Aorta (tissue), 5 donors: ENCODE results near the gene PTPN4. TPM values are rescaled to one million over a fixed set of nuclear protein-coding genes. Genes with fewer than 3 reads are reported as not detected.

Experiments used
- ATAC-seq: fragments of 200-7000 bp; cut with Tn5 transposase; one replicate; pipeline ENCODE4 v1.9.1; 2022; ENCODE audit warnings: moderate library complexity; ENCODE audit not compliant: low FRiP score
- DNase-seq, 2 donors: peaks; one replicate each; pipeline ENCODE4 v3.0.0-alpha.2; 2020
- H3K27ac ChIP-seq, 2 donors: one replicate each; pipeline ENCODE4 v1.5.1; 2013; ENCODE audit warnings: low read length in 2 of 2, mild to moderate bottlenecking in 2 of 2, moderate library complexity in 2 of 2, control low read depth in 1 of 2, inconsistent platforms in 1 of 2, low read depth in 1 of 2
- H3K27me3 ChIP-seq, 2 donors: one replicate each; pipeline ENCODE4 v1.6.1; 2013; ENCODE audit warnings: control low read depth in 1 of 2, low read length in 1 of 2, mild to moderate bottlenecking in 1 of 2, moderate library complexity in 1 of 2; ENCODE audit not compliant: insufficient read depth in 2 of 2, control insufficient read depth in 1 of 2
- H3K36me3 ChIP-seq, 2 donors: one replicate each; pipeline ENCODE4 v1.6.1; 2013; ENCODE audit warnings: control low read depth in 1 of 2, low read length in 1 of 2, mild to moderate bottlenecking in 1 of 2; ENCODE audit not compliant: insufficient read depth in 2 of 2, control insufficient read depth in 1 of 2
- H3K4me1 ChIP-seq, 2 donors: one replicate each; pipeline ENCODE4 v1.6.1; 2013; ENCODE audit warnings: low read length in 2 of 2, control low read depth in 1 of 2, mild to moderate bottlenecking in 1 of 2, moderate library complexity in 1 of 2; ENCODE audit not compliant: insufficient read depth in 2 of 2, control insufficient read depth in 1 of 2
- H3K4me3 ChIP-seq, 2 donors: one replicate each; pipeline ENCODE4 v1.5.1; 2013; ENCODE audit warnings: low read length in 2 of 2, control low read depth in 1 of 2, mild to moderate bottlenecking in 1 of 2
- H3K9me3 ChIP-seq: one replicate; pipeline ENCODE4 v1.6.1; 2013; ENCODE audit warnings: mild to moderate bottlenecking, low read length; ENCODE audit not compliant: control insufficient read depth
- WGBS, 2 donors: extraction: QIAGEN DNeasy Blood & Tissue Kit; methylation state at CpG; one replicate each; pipeline ENCODE4 v1.1.7; 2013; 5-methylcytosine and 5-hydroxymethylcytosine counted together
- intact Hi-C, 2 donors: fragments of 100-400 bp; cut with DNase I; formaldehyde crosslinking; loops; one replicate each; pipeline versions ENCODE4 v1.14.2 to v1.15.0; 2022
- long read RNA-seq, 2 donors: library from polyadenylated mRNA; unstranded; transcript quantifications; one replicate each; pipeline ENCODE4 v2.0.0, GENCODE V29; 2020 to 2021
- polyA plus RNA-seq, 2 donors: library from polyadenylated mRNA; stranded (reverse); fragments of 200-250 nt; gene quantifications; one replicate each; pipeline ENCODE4 v1.2.3, GENCODE V29; 2013
- total RNA-seq, 2 donors: library from RNA; stranded (reverse); fragmentation: NEBNext Ultra II Directional; extraction: Animal tissue kit (Norgen Biotek cat#: 25700); gene quantifications; one replicate each; pipeline ENCODE4 v1.2.1, GENCODE V29; 2021
- donor health status: healthy with polysubstance abuse.
- donor health status: Bipolar disorder and iron deficiency.
- donor health status: DM: no; HTN: no; CAD: no.
- donor health status: DM: no; HTN: no; CAD: no.
- donor health status: DM: yes; HTN: yes; CAD: no.

PTPN4 gene, protein sequence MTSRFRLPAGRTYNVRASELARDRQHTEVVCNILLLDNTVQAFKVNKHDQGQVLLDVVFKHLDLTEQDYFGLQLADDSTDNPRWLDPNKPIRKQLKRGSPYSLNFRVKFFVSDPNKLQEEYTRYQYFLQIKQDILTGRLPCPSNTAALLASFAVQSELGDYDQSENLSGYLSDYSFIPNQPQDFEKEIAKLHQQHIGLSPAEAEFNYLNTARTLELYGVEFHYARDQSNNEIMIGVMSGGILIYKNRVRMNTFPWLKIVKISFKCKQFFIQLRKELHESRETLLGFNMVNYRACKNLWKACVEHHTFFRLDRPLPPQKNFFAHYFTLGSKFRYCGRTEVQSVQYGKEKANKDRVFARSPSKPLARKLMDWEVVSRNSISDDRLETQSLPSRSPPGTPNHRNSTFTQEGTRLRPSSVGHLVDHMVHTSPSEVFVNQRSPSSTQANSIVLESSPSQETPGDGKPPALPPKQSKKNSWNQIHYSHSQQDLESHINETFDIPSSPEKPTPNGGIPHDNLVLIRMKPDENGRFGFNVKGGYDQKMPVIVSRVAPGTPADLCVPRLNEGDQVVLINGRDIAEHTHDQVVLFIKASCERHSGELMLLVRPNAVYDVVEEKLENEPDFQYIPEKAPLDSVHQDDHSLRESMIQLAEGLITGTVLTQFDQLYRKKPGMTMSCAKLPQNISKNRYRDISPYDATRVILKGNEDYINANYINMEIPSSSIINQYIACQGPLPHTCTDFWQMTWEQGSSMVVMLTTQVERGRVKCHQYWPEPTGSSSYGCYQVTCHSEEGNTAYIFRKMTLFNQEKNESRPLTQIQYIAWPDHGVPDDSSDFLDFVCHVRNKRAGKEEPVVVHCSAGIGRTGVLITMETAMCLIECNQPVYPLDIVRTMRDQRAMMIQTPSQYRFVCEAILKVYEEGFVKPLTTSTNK
- 10 to 100 TPM; 20.4 to 39.0 TPM for total RNA-seq
- 1 to 10 TPM; 2.1 to 2.7 TPM for polyA plus RNA-seq
- long read RNA-seq, donor 1, full-length matches to known transcripts, result 2 of 13 reads
- long read RNA-seq, donor 1, partial matches to known transcripts, result 3 of 13 reads
- long read RNA-seq, donor 1, other reads (novel, unspliced or antisense), result 8 of 13 reads
- long read RNA-seq, donor 2, full-length matches to known transcripts, result 3 of 12 reads
- long read RNA-seq, donor 2, partial matches to known transcripts, result 1 of 12 reads
- long read RNA-seq, donor 2, other reads (novel, unspliced or antisense), result 8 of 12 reads

DNA sequence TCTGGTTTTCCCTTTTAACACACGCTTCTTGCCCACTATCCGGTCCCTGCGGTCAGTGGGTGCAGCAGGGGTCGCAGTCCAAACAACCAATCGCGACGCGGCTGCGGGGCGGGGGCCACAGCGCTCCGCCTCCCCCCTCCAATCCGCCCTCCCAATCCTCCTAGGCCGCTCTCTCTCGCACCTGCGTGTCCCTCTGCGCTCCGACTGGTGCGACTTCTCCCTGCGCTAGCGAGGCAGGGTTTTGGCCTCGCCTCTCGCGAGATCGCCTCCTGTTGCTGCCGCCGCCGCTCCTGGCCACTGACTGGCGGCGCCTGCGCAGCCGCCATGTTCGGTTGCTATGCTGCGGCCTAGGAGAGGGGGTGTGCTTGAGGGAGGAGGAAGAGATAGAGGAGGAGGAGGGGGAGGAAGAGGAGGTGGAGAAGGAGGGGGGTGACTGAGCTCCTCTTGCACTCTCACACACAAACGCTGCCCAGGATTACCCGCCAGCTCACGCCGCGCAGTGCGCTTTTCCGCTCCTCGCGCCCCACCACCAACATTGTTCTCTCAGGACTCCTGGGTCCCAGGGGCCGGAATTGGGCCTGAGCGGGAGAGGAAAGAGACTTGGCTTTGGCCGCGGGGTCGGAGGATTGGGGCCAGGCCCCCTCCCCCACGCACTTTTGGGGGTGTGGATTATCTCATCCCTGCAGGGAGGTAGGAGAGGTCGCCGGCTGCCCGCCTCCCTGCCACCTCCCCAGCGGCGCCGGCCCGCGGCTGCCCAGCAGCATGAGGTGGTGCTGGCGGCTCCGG, at the start of gene PTPN4:
Gene PTPN4 (plus strand): TSS at position 472 of the 786 bp plus-strand sequence. CDS start 49,932 bp downstream, outside the sequence.
- no peaks in the 10 kb centered on the region for H3K27me3 ChIP-seq
- no peaks in the 10 kb centered on the region for H3K36me3 ChIP-seq
- H3K27ac ChIP-seq, result peak within 1 kb of the TSS; percentile 12 to 29
- peak; percentile 98 for DNase-seq
- peak; percentile 99 for ATAC-seq
- intact Hi-C loops, result loop anchor here (5.0 to 10.0 kb wide), 4 partner anchors 58 to 555 kb away; partner anchors contain the start of gene EPB41L5 (in 1 of the 2)
- no peaks in the 10 kb centered on the region for H3K9me3 ChIP-seq
- peak within 1 kb of the TSS; percentile 70 to 95 for H3K4me3 ChIP-seq
- WGBS, 2 donors, result 0 to 1% methylated on average over 47 to 59 of the region's 59 CpGs
- peaks cover 0 to 6% of the 10 kb centered on the region in 2 donors for H3K4me1 ChIP-seq

- DNase-seq (no peak), ATAC-seq (no peak)
- intact Hi-C loops, result no loop called here
- WGBS, 2 donors, result 82 to 83% methylated on average over 6 to 8 of the region's 8 CpGs
- Histone ChIP-seq H3K27ac (no peak overlapping the region), H3K36me3 (no peaks in the 10 kb centered on the region), H3K4me3 (no peak overlapping the region), H3K9me3 (no peaks in the 10 kb centered on the region), H3K27me3 (no peaks in the 10 kb centered on the region), H3K4me1 (no peaks in the 10 kb centered on the region)
Measured at GRCh38 chr2:119710281-119710680, 49.4 kb upstream of the PTPN4 start.

DNA sequence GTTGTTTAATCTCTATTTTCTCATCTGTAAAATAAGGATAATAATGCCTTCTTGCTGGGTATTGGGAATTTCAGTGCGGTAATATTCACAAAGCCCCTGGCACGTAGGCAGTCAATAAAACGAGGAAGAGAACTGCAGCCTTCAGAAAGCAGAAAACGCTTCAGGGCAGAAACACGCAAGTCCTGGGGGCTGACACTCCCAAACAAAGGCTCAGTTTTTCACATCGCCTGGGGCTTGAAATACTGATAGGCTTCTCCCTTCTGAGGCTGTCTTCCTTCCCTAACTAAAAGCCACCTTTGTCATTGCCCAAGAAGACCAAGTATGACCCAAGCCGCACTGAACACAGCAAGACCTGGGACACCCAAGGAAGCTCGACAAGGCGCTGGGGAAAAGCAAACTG, 48.4 kb upstream of the PTPN4 start:
- H3K27ac ChIP-seq, result no peak overlapping the region
- intact Hi-C loops, result no loop called here
- no peaks in the 10 kb centered on the region for H3K36me3 ChIP-seq

DNA sequence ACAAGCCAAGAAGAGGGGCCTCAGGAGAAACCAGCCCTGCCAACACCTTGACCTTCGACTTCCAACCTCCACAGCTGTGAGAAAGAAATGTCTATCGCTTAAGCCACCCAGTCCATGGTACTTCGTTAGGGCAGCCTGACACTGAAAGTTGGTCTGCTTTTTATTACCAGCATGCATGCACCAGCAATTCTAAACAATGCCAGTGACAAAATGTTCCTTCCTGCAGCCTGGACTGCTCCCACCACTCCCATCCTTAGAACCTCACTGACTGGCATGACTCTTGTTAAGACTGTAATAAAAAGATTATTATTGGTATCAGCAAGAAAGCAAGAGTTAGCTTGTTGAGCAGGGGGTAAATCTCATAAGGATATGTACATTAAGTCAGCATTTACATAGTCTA, 47.2 kb upstream of the PTPN4 start:
- Histone ChIP-seq H3K4me3 (no peak overlapping the region), H3K9me3 (no peaks in the 10 kb centered on the region), H3K4me1 (no peaks in the 10 kb centered on the region), H3K36me3 (no peaks in the 10 kb centered on the region), H3K27me3 (no peaks in the 10 kb centered on the region), H3K27ac (no peak overlapping the region)
- intact Hi-C loops, result no loop called here
- ATAC-seq (no peak), DNase-seq (no peak)
- WGBS, 2 donors, result 97% methylated on average over 3 of the region's 3 CpGs

More for the DNA sequence above, 48.4 kb upstream of the PTPN4 start:
- 87 to 92% methylated on average over 9 of the region's 9 CpGs for WGBS, 2 donors
- ATAC-seq (no peak), DNase-seq (no peak)
- Histone ChIP-seq H3K27me3 (no peaks in the 10 kb centered on the region), H3K9me3 (no peaks in the 10 kb centered on the region), H3K4me1 (no peaks in the 10 kb centered on the region), H3K4me3 (no peak overlapping the region)

GRCh38 chr2:119713819-119714490, 45.8 kb upstream of the PTPN4 start:
- DNase-seq, result no peak
- intact Hi-C loops, result no loop called here
- Histone ChIP-seq H3K9me3 (no peaks in the 10 kb centered on the region), H3K27ac (no peak overlapping the region), H3K4me1 (no peaks in the 10 kb centered on the region), H3K4me3 (no peak overlapping the region), H3K36me3 (no peaks in the 10 kb centered on the region), H3K27me3 (no peaks in the 10 kb centered on the region)
- ATAC-seq, result no peak
- WGBS, 2 donors, result 56% methylated on average over 7 of the region's 7 CpGs

GRCh38 chr2:119715409-119716283, 44.1 kb upstream of the PTPN4 start:
- H3K4me1 ChIP-seq, result no peaks in the 10 kb centered on the region
- no peak overlapping the region for H3K27ac ChIP-seq
- 73 to 80% methylated on average over 23 of the region's 23 CpGs for WGBS, 2 donors
- no peaks in the 10 kb centered on the region for H3K27me3 ChIP-seq
- intact Hi-C loops, result no loop called here
- H3K9me3 ChIP-seq, result no peaks in the 10 kb centered on the region
- no peak overlapping the region for H3K4me3 ChIP-seq
- ATAC-seq (no peak), DNase-seq (no peak)
- no peaks in the 10 kb centered on the region for H3K36me3 ChIP-seq

- 85% methylated on average over 6 of the region's 6 CpGs for WGBS, 2 donors
- ATAC-seq (no peak), DNase-seq (no peak)
- H3K36me3 ChIP-seq, result no peaks in the 10 kb centered on the region
- no peak overlapping the region for H3K27ac ChIP-seq
- intact Hi-C loops, result no loop called here
- no peaks in the 10 kb centered on the region for H3K4me1 ChIP-seq
- no peak overlapping the region for H3K4me3 ChIP-seq
- no peaks in the 10 kb centered on the region for H3K9me3 ChIP-seq
- no peaks in the 10 kb centered on the region for H3K27me3 ChIP-seq
Measured at GRCh38 chr2:119716284-119716672, 43.4 kb upstream of the PTPN4 start.
